Lower leg skin (tissue), 4 donors: Measurements from ENCODE around the gene ADCK1. TPM values are rescaled to one million over a fixed set of nuclear protein-coding genes. Genes with fewer than 3 reads are reported as not detected.
"Not testable (repeated sequence)": the region's sequence is repeated elsewhere in the genome, so short reads cannot be mapped to it uniquely, and the experiment has no call there.

Source experiments
- DNase-seq, 2 donors: peaks; one replicate each; pipeline ENCODE4 v3.0.0-alpha.2; 2019; ENCODE audit warnings: low spot score in 2 of 2
- H3K4me3 ChIP-seq: fragments of 200-600 bp; sonication (generic); 2 replicates; pipeline ENCODE4 v1.5.1; 2017; ENCODE audit warnings: mild to moderate bottlenecking, low read depth; ENCODE audit not compliant: poor library complexity, severe bottlenecking
- POLR2A ChIP-seq, 2 donors: fragments of 450-650 bp; IDR thresholded peaks; one replicate each; pipeline ENCODE4 v1.6.1; 2016 to 2017; ENCODE audit warnings: antibody characterized with exemption in 2 of 2, mild to moderate bottlenecking in 1 of 2, moderate library complexity in 1 of 2
- WGBS, 2 donors: methylation state at CpG; one replicate each; pipeline ENCODE4 v1.1.5; 2018; 5-methylcytosine and 5-hydroxymethylcytosine counted together
- intact Hi-C: fragments of 100-400 bp; cut with DNase I; formaldehyde crosslinking; loops from one replicate; pipeline ENCODE4 v1.15.0; 2023; ENCODE audit warnings: low total_unique reads
- total RNA-seq, 4 donors: library from RNA; depleted of rRNA; stranded (reverse); fragments of >200 nt; gene quantifications; one replicate each; pipeline ENCODE4 v1.1.0, GENCODE V29; 2016
- TF ChIP-seq, protein P1 (sequence below), 3 donors: fragments of 450-650 bp; IDR thresholded peaks; one replicate each; pipeline ENCODE4 v1.5.1; 2016; ENCODE audit warnings: antibody characterized with exemption in 3 of 3, mild to moderate bottlenecking in 3 of 3, moderate library complexity in 2 of 3

Gene ADCK1
- total RNA-seq, 4 donors from 2014 or later, result 5.7 to 8.5 (median 6.4) TPM

DNA sequence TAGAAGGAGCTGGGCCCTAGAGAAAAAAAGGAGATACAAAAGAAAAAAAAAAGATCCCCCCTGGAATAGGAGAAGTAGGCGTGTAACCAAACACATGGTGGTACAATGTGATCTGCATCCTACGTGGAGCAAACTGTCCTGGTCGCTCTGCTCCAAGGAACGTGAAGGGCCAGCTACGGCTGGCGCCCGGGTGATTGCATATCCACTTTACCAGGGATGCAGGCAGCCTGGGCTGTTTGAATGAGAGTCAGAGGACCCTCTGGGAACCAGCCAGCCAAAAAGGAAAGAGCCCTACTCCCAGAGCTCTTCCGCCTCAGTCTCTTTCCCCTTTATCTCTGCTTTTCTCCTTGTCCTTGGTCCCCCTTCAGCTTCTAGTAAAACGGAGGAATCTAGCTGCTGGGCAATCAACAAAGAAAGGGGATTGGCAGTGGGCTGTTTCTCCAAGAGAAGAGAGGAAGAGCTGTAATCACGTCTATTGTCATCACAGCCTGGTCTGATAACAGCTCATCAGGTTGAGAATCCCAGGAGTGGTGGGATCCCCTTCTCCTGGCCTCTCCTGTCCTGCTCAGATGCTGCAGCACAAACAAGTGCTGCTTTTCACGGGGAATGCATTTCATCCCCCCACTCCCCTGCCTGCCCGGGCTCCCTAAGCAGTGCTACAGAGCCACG lies 156.0 kb downstream of the ADCK1 start:
- 55 to 61% methylated on average over 13 of the region's 13 CpGs for WGBS, 2 donors
- H3K4me3 ChIP-seq, result no peak overlapping the region
- no peak for TF ChIP-seq POLR2A (IDR thresholded peaks at IDR 0.05)
- TF ChIP-seq, protein P1, sequence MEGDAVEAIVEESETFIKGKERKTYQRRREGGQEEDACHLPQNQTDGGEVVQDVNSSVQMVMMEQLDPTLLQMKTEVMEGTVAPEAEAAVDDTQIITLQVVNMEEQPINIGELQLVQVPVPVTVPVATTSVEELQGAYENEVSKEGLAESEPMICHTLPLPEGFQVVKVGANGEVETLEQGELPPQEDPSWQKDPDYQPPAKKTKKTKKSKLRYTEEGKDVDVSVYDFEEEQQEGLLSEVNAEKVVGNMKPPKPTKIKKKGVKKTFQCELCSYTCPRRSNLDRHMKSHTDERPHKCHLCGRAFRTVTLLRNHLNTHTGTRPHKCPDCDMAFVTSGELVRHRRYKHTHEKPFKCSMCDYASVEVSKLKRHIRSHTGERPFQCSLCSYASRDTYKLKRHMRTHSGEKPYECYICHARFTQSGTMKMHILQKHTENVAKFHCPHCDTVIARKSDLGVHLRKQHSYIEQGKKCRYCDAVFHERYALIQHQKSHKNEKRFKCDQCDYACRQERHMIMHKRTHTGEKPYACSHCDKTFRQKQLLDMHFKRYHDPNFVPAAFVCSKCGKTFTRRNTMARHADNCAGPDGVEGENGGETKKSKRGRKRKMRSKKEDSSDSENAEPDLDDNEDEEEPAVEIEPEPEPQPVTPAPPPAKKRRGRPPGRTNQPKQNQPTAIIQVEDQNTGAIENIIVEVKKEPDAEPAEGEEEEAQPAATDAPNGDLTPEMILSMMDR (IDR thresholded peaks at IDR 0.05), result no peak
- DNase-seq, result no peak
- intact Hi-C loops, result no loop called here

DNA sequence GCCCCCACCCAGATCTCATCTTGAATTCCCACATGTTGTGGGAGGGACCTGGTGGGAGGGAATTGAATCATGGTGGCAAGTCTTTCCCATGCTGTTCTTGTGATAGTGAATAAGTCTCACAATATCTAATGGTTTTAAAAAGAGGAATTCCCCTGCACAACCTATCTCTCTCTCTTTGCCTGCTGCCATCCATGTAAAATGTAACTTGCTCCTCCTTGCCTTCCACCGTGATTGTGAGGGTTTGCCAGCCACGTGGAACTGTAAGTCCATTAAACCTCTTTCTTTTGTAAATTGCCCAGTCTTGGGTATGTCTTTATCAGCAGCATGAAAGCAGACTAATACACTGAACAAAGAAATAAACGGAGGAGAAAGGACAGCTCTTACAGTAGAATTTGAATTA lies 159.8 kb downstream of the ADCK1 start:
- WGBS, 2 donors, result 53 to 57% methylated on average over 3 of the region's 3 CpGs
- H3K4me3 ChIP-seq, intact Hi-C loops, DNase-seq: not testable (repeated sequence)

DNA sequence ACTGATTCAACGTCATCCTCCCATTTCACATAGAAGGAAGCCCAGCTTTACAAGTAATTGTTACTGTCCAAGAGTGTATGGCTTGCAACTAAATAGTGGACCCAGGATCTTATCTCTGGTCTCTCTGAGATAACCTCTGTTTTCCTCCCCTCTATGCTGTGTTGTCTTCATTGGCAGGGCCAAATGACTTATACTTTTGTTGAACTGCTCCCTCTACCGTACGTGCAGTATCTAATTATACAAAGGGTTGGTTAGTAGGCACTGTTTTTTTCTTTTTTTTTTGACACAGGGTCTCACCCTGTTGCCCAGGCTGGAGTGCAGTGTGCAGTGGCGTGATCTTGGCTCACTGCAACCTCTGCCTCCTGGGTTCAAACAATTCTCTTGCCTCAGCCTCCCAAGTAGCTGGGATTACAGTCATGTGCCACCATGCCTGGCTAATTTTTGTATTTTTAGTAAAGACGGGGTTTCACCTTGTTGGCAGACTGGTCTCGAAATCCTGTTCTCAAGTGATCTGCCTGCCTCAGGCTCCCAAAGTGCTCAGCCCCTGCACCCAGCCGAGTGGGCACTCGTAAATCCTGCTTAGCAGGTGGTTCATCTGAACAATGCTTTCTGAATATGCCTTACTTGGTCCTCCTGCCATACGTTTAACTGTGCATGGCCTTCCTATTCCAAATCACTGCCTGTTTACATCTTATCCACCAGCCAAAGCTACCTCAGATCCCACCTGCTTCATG lies 162.1 kb downstream of the ADCK1 start:
- WGBS, 2 donors, result 75 to 77% methylated on average over 9 of the region's 9 CpGs
- DNase-seq, result no peak
- intact Hi-C loops, result no loop called here
- TF ChIP-seq POLR2A (IDR thresholded peaks at IDR 0.05), result no peak
- H3K4me3 ChIP-seq, result no peak overlapping the region

DNA sequence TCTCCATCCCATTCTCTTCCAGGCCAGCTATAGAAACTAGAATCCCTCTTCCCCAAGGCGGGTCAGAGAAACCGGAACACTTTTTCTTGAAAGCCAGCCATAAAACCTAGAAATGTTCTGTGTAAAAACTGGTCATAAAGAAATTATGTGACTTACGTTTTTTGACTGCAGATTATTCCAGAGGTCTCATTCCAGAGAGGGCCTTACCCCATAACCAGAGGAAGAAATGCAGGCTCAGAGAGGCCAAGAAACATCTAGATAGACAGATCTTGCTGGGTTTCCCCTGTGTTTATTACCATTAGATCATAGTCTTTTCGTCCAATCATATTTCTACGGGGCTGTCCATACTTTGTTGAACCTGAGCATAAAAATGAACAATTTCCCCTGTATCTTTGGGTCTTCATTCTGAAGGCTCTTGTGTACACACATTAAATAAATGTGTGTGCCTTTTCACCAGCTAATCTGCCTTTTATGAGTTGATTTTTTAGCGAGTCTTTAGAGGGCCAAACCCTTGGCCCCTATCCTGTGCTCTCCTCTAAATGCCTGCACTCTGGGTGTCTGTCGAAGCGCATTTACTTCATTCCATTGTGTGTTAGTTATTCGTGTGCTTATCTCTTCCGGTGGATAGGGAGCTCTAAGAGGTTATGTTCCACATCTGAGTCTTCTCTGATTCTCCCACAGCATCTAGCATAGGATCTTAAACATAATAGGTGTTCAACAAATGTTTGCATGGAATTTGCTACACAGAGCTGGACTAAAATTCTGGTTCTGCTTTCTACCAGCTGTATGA lies 163.0 kb downstream of the ADCK1 start:
- WGBS, 2 donors, result 83 to 86% methylated on average over 10 of the region's 10 CpGs

DNA sequence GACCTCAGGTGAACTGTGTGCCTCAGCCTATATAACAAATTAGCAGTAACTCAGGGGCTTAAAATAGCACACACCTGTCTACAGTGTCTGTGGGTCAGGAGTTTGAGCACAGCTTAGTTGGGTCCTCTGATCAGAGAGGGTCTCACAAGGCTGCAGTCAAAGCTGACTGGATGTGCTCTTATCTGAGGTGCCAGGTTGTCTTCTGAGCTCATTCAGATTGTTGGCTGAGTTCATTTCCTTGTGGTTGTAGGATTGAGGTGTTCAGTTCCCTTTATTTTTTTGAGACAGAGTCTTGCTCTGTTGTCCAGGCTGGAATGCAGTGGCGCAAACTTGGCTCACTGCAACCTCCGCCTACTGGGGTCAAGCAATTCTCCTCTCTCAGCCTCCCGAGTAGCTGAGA lies 164.7 kb downstream of the ADCK1 start:
- TF ChIP-seq, protein P1 (IDR thresholded peaks at IDR 0.05), result no peak
- TF ChIP-seq POLR2A (IDR thresholded peaks at IDR 0.05), result no peak
- no peak for DNase-seq
- WGBS, 2 donors, result 92 to 100% methylated on average over 3 of the region's 3 CpGs
- no peak overlapping the region for H3K4me3 ChIP-seq
- intact Hi-C loops, result no loop called here

More for the DNA sequence above, 163.0 kb downstream of the ADCK1 start:
- intact Hi-C loops, result no loop called here
- no peak overlapping the region for H3K4me3 ChIP-seq
- DNase-seq, result no peak
- TF ChIP-seq, protein P1 (IDR thresholded peaks at IDR 0.05), result no peak
- no peak for TF ChIP-seq POLR2A (IDR thresholded peaks at IDR 0.05)

DNA sequence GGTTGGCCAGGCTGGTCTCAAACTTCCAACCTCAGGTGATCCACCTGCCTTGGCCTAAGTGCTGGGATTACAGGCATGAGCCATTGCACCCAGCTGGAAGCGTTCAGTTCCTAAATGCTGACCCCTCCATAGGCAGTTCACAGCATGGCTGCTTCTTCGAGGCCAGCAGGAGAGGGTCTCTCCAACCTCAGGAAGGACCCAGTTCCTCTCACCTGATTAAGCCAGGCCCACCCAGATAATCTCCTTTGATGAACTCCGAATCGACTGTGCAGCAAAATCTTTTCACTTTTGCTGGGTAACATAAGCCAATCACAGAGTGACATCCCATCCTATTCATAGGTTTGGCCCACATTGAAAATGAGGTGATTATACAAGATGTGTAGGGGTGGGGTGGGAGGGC lies 165.1 kb downstream of the ADCK1 start:
- 91 to 95% methylated on average over 4 of the region's 4 CpGs for WGBS, 2 donors
- no peak overlapping the region for H3K4me3 ChIP-seq
- intact Hi-C loops, result no loop called here
- no peak for DNase-seq
- TF ChIP-seq POLR2A (IDR thresholded peaks at IDR 0.05), result no peak
- TF ChIP-seq, protein P1 (IDR thresholded peaks at IDR 0.05), result no peak
